Amniotic epithelial cell (primary cell): ENCODE results near the gene HOXD4.

ENCODE experiments used
- DNase-seq: peaks from one replicate; pipeline ENCODE4 v3.0.0-alpha.2; 2010; ENCODE audit warnings: low read depth

HOXD4 gene

DNA sequence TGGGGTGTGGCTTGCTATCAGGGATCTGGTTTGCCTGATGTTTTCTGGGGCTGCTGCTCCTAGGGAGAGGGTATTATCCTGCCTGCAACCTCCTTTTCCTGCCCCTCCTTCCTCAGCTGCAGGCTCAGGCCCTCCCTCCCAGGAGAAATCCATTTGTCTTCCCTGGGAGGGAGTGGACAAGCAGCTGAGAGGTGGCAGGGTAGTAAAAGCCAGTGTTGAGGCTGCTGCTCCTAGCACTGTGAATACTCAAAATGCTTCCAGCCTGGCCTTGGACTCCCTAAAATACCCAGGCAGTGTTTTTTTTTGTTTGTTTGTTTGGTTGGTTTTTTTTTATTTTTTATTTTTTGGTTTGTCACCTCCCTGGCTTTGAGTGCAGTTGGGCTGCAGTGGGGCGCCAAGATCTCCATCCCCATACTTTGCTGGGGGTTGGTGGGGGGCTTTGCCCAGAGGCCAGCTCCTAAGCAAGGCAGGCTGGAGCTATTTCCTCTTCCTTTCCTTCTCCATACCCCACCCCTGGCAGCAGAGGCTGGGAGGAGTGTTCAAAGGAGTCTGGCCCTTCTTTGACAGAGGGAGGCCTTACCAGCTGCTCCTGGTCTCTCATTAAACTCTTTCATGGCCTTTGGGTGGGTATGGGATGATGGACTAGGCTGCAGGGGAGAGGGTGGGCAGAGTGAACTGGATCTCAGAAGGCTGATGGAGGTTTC, 19.4 kb downstream of the HOXD4 start:
- DNase-seq, result no peak

DNA sequence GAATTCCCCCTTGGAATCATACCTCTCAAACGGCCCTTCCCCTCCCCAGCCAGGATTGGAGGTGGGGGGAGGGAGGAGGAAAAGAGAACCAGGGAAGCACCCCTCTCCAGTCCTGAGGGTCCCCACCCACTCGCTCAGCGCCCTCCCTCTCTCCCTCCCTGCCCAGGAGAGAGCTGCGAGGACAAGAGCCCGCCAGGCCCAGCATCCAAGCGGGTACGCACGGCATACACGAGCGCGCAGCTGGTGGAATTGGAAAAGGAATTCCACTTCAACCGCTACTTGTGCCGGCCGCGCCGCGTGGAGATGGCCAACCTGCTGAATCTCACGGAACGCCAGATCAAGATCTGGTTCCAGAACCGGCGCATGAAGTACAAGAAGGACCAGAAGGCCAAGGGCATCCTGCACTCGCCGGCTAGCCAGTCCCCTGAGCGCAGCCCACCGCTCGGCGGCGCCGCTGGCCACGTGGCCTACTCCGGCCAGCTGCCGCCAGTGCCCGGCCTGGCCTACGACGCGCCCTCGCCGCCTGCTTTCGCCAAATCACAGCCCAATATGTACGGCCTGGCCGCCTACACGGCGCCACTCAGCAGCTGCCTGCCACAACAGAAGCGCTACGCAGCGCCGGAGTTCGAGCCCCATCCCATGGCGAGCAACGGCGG, 20.1 kb downstream of the HOXD4 start:
- DNase-seq, result no peak

DNA sequence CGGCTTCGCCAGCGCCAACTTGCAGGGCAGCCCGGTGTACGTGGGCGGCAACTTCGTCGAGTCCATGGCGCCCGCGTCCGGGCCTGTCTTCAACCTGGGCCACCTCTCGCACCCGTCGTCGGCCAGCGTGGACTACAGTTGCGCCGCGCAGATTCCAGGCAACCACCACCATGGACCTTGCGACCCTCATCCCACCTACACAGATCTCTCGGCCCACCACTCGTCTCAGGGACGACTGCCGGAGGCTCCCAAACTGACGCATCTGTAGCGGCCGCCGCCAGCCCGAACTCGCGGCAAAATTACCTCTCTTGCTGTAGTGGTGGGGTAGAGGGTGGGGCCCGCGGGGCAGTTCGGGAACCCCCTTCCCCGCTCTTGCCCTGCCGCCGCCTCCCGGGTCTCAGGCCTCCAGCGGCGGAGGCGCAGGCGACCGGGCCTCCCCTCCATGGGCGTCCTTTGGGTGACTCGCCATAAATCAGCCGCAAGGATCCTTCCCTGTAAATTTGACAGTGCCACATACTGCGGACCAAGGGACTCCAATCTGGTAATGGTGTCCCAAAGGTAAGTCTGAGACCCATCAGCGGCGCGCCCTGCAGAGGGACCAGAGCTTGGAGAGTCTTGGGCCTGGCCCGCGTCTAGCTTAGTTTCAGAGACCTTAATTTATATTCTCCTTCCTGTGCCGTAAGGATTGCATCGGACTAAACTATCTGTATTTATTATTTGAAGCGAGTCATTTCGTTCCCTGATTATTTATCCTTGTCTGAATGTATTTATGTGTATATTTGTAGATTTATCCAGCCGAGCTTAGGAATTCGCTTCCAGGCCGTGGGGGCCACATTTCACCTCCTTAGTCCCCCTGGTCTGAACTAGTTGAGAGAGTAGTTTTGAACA, 20.9 kb downstream of the HOXD4 start:
- no peak for DNase-seq

DNA sequence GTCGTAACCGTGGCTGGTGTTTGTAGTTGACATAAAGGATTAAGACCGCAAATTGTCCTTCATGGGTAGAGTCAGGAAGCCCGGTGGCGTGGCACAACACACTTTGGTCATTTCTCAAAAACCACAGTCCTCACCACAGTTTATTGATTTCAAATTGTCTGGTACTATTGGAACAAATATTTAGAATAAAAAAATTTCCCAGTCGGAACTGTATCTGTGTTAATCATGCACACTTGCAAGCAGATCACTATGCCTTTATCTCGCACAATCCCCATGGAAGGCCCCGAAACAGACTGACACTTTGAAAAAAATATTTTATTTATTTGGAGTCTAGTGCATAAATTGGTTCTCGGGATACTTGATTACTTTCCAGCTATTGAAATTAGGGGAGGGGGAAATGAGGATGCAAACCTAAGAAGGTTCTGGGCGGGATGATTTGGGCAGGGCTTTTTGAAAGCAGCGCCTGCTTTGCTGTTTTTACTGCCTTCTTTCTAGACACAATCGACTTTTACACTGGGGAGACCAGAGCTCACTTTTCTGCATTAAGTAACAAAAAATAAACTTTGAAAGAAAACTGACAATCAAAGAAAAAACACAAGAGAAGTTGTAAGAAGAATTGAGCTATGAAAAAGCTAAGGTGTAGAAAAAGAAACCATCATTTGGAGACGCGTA, 21.7 kb downstream of the HOXD4 start:
- no peak for DNase-seq

DNA sequence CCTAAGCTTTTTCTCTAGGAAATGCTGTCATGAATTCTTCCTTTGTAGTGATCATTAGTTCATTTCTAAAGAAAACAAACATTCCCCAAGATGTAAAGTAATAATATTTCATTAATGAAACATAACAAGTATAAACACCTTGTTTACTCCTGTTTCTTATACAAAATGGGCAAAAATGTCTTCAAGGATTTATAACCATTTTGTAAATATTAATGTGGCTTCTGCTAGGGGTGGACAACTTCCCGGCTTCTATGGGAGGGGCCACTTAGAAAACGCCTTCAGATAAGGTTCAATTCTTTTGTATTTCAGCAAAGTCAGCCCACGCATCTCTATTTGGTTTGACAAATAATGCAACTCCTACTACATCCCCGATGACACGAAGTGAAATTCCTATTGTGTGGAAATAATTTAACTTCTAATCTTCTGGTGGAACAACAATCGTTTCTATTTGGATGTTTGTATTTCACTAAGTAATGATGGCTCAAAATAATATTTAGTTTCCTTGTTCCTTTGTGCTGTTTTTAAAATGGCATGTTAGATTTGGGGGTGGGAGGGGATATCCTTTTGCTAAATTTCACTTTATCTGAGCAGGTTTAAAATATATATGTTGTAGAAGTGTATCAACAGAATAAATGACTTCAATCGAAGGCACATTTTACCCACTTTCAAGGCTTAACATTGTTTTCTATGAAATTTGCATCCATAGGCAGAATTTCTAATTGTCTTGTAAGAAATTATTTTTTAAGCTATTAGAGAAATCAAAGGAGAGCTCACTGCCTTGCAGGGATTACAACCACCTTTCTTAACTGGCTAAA, 22.4 kb downstream of the HOXD4 start:
- DNase-seq, result no peak

DNA sequence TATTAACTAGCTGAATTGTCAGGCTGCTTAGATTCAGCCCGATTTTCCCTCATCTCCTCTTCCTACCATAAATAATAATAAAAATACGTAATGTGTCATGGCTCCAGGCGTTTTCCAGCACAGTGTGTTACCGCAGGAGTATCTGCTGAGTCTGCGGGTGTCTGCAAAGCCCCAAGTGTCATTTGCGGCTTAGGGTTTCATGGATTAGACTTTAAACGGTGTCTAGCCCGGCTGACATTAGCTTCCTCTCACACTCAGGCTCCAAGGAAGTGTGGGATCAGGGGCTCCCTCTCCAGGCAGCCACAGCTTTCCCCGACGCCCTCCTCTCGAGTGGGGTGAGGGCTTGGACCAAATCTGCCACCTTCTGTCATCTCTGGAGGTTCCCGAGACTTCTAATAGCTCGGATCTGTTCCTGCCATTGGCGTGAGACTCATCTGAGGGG, 23.1 kb downstream of the HOXD4 start:
- no peak for DNase-seq

DNA sequence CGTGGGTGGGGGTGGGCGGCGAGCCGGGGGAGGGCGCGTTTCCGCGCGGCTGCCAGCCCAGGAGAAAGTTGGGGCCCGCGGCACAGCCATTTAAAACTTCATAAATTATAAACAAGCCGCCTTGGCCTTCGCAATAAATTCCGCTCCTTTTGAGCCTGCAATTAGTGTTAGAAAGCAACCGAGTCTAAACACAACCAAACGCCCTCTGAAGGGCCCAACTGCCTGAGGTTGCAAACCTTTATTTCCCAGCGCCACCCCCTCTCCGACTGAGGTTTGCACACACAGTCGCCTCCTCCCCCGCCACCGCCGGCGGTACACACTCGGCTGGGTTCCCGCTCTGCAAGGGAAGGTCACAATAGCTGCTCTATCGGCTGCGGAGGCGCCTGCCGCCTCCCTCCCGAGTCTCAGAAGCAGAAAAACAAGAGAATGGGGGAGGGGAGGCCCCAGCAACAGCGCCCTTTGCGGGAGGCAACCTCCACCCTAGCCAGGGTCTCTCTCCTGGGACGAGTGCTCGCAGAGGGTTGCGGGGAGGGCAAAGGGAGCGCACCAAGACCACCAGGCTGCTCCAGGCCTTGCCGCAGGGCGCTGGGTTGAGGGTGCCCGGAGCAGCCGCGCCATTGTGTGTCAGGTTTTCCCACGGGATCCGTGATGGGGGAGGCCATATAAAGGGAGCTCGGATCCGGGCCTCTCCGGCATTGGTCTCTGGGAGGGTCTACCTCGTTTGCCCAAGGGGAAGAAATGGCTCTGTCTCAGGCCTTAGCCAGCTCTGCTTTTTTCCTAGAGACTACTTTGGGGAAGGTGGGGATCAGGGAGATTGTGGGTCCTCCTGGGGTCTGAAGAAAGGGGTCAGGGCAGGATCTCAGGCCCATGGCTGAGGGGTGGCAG, 23.7 kb downstream of the HOXD4 start:
- DNase-seq, result no peak

DNA sequence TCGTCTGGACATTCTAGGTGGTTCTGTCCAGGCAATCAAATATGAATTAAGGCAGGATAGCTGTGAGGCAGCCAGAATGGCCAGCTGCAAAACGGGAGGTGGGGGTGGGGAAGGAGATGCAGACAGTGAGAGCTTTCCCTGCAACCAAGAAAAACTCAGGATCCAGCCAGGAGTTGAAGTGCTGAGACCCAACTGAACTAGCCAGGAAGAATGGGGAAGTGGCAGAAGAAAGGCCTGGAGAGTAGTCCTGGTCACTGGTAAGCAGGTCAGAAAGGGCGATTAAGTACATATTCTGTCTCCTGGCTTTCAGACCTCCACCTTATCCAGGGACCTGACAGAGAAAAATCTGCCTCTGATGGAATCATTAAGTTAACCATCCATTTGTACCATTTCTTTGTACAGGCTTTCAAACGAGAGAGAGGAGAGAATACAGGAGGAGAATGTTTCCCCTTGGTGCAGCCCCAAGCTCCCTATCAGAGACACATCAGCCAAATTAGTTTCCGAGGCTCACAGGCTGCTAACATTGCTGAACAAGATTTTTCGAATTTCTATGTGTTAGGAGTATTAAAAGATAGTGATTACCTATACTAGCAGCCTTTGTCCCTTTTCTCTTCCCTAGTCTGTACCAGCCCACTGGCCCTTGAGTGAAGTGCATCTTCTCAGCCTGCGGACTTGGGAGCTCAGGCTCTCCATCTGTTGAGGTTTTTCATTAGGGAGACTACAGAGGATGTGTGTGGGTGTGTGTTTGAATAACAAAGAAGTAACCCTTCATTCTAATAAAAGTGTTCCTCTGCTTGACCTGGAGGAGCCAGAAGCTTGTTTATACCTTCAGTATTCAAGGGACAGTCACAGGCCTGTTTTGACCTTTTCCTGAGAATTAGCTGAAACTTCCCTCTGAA, 24.6 kb downstream of the HOXD4 start:
- no peak for DNase-seq

DNA sequence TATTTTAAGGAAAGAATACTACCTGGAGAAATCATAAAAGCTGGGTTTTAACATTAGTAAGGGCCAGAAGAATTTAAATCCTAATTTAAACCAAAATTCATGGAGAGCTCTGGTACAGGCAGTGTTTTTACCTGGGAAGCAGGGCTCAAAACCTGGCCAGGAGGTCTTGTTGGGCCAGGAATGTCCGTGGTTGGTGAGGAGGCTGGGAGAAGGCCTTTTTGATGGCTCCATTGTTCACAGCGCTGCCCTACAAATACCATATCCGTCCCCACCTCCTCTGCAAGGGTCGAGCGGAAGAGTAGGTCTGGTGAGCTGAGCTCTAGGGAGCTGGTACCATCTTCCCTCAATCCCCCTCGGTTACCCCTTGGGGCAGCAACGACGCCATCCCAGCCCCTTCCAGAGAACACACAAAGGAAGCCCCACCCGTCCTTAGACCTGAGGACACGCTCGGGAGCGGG, 26.3 kb downstream of the HOXD4 start:
- DNase-seq, result no peak

DNA sequence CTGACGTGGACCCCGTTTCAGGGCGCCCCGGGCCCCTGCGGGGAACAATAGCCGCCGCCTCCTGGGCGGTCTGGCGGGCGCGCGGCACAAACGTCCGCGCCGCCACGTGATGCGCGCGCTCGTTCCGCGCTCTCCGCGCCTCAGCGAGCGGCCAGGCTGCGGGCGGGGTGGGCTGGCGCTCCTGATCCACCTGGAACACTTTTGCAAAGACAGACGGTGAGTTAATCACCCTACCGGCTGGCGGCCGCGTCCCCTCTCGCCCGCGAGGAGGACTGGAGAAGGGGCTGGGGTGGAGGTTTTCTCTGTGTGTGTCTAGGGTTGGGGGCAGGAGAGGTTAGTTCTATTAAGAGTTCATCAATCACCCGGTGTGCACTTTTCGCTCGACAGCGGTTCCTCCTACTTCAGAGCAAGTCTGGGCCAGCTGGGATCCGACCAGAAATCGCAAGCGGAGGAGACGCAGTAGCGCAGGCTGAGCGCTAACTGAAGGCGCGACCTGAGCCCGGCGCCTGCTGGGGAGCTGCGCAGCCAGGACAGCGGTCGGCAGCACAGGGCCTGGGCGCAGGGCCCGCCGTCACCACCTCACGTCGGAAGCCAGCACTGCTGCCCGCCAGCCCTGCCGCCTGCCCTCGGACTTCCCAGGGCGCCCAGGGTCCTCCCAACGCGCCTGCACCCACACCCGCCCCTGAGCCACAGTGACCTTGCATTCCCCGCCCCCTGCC, 26.8 kb downstream of the HOXD4 start:
- DNase-seq, result peak; percentile 27

DNA sequence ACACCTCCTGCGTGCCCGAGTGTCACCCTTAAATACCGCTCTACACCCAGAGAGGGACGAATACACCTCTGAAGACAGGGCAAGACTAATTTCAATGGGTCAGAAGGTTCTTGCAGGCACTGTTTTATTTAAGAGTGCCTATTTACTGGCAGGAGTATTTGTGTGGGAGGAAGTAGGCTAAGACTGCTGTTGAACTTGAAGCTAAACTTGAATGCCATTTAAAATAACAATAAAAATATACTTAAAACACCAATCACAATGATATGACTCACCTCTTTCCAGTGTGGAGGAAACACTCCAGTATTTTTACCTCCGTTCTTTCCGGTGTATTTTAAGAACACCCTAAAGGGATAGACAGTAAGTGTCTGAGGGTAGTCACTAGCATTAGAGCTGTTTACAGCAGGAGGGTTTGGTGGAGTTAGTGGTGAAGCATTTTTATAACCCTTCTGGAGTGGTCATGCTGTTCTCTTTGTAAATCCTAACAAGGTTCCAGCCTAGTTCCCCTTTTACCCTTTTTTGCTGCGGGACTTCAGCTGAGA, 27.5 kb downstream of the HOXD4 start:
- peak; percentile 11 for DNase-seq

DNA sequence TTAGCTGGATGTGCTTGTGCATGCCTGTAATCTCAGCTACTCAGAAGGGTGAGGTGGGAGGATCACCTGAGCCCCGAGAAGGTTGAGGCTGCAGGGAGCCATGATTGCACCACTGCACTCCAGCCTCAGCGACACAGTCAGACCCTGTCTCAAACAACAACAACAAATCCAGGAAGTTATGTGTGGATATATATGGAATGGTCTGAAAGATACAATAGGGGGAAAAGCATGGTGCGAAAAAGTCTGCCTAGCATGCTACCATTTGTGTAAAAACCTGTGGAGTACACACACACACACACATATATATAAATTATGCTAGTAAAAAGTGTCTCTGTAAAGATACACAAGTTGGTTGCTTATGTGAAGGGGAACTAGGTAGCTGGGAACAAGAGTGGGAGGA, 30.2 kb downstream of the HOXD4 start:
- no peak for DNase-seq

DNA sequence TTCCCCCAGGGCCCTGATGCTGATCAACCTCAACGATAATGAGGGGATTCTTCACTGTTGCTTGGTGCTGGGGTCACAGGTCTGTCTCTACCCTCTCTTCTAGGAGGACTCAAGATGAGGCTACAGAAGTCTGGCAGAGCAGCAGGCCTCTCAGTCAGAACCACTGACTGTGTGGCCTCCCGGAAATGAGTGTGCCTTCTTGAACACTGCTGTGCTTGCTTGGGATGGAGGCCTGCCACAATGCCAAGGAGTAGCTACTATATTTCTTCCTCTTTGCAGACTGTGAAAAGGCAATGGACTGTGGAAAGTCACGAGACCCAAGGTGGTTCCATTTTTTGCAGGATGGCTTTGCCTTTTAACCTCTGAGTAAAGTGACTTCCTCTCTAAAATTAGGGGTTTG, 31.3 kb downstream of the HOXD4 start:
- no peak for DNase-seq

DNA sequence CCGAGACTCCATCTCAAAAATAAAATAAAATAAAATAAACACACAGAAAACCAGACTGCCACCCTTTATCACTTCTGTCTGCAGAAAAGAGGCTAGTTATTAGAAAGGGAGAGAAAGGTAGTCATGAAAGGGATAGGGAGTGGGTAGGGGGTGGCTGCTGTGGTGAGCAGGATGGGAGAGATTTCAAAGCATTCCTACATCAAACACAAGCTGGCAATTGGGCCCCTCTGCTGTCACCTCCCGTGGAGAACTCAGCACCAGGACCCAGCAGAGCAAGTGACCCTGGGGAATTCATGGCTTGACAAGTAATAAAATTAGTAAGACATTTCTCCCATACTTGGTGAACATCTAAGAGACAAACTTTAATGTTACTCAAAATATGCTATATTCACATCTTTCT, 33.4 kb downstream of the HOXD4 start:
- no peak for DNase-seq

DNA sequence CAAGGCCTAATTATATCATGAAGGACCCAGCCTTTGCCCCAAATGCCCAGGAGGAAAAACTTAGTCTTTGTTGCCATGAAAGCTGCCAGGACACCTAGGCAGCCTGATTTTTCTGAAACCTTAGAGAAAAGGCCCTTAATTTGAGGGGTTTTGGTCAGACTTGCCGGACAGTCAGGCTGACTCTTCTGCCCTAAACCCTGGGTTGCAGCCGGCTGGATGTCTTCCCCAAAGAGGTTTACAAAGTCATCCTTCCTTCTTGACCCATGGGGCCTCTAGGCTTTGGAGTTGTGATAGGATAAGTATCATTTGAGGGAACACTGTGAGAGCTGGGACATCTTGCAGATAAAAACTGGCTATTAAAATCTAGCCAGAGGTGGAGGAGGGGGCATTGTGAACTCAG, 34.7 kb downstream of the HOXD4 start:
- DNase-seq, result no peak

DNA sequence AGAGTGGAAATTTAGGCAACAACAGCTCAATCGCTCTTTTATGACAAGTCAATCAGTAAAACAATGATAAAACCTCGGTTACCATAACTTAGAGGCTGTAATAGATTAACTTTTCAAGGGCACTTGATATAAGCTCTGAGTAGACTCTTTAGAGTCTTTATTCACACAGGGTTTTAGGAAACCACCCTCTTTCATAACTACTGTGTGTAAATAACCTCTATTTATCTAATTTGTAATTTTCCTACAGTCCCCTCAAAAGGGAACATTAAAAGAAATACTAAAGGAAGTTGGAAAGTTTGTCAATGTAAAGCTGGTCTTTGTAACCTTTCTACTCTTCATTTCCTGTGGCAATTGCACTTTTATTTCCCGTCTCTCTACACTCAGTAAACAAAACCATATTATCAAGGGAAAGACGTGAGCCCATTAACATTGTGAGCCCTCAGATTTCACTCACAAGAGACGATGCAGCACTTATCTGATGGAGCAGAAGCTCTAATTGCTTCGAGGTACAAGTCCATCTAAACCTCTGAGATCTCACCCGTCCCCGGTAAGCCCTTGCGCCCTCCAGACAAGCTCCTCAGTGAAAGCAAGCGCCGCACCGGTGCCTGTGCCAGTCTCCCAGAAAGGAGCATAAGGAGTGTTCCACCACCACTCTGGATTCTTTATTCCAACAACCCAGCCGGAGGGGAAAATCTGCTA, 36.0 kb downstream of the HOXD4 start:
- DNase-seq, result no peak

DNA sequence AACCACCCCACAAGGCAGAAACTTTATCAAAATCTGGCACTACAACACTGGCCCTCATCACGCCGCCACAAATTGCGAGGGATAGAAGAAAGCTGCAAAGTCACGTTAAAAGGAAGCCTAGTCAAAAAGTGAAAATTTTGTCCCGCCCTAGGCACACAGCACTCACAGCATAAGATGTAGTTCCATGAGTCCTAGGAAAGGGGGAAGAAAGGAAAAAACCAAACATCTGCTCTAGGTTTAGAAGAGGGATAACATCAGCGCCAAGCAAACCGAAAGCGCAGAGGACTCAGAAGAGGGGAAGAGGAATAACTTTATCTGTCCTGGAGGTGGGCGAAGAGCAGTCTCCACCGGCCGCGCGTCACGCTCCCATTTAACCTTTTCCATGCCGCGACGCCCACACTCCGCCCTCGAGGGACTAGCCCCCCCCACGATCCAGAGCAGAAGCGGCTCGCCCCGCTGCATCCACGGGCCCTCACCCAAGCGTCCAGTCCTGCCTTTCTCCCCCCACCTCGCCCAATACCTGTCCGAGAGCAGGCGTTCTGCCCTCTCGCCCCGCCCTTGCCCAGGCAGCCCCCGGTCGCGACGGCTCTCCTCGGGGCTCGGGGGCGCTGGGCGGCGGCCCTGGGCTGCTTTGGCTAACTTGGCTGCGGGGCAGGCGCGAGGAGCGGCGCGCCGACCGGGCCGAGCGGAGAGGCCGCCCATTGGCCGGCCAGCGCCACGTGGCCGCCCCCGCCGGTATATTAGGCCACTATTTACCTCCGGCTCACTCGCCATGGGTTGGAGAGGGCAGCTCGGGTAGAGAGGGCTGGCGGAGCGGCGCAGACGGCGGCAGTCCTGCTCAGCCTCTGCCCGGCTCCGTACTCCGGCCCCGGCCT, 36.8 kb downstream of the HOXD4 start, which contains the start of gene HOXD1:
Gene HOXD1, plus strand, starts transcription at position 770 of the 875 bp plus-strand sequence. CDS start 134 bp downstream, outside the sequence.
- DNase-seq, result no peak
